ENCODE results near the gene SLX9.
"Not testable (repeated sequence)": the region's sequence is repeated elsewhere in the genome, so short reads cannot be mapped to it uniquely, and the experiment has no call there.

Gene SLX9

GRCh38 chr21:44916965-44917364 lies 22.9 kb upstream of the SLX9 start:
- DNase-seq (ENCODE audit: low spot score), result no peak

- no peak for DNase-seq (ENCODE audit: low spot score)
Observed at GRCh38 chr21:44917446-44918106, 22.3 kb upstream of the SLX9 start.

DNA sequence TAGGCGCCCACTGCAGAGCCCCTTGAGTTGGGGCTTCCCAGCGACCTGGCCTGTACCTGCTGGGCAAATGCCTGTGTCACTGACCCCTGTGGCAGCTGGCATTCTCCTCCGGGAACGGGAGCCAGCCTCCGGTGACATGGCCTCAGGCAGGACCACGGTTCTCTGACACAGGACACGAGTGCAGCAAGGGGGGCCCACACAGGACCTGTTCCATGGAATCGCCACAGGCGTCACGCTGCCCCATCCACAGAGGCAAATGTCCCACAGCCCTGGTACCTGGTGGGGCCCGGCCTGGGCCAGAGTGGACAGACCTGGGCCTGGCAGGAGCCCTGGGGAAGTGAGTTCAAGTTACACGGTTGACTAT lies 21.7 kb upstream of the SLX9 start:
- DNase-seq (ENCODE audit: low spot score), result no peak

DNA sequence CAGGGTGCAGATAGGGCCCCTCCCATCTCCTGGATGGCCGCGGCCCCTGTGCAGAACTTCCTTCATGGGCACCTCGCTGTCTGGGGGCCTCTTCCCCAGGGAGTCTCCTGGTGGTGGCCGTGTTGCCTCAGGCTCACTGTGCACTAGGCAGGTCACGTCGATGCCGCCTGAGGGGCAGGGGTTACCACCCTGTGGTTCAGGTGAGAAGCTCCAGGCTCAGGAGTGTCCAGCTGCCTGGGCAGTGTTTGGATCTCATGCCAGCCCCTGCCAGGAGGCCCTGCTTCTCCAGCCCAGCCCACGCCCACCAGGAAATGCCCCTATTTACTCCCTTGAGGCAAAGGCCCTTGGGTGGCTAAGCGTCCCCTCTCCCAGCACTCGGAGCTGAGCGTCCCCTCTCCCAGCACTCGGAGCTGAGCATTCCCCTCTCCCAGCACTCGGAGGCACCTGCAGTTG lies 21.2 kb upstream of the SLX9 start:
- no peak for DNase-seq (ENCODE audit: low spot score)

- DNase-seq (ENCODE audit: low spot score), result no peak
Observed at GRCh38 chr21:44919111-44919912, 20.5 kb upstream of the SLX9 start.

DNA sequence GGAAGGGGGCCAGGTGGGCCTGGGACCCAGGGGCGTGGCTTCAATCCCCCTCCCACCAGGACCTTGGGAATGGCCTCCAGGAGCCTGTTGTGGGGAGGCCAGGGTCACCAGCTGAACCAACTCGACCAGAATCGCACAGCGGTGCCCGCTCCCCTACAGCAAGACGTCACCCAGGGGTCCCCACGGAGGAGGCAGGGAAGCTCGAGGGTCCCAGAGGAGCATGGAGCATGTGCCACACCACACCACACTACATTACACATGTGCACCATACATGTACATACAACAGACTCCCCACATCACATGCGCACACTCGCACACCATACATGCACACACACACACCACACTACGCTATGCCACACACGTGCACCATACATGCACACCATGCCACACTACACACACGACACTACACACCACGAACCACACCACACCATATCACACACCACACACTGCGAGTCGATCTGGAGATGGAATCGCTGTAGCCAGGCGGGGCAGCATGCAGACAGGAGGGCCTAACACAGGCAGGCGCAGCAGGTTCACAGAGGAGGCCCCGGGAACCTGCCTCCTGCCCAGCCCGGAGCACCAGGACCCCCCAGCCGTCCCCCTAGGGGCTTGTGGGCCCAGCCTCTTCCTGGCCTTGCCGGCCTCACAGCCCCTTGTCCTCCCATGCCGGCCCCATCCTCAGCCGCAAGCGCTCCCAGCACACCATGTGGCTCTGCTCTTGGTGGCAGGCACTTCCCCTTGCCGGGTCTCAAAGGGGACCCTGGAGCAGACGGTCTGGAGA lies 19.7 kb upstream of the SLX9 start:
- no peak for DNase-seq (ENCODE audit: low spot score)

DNA sequence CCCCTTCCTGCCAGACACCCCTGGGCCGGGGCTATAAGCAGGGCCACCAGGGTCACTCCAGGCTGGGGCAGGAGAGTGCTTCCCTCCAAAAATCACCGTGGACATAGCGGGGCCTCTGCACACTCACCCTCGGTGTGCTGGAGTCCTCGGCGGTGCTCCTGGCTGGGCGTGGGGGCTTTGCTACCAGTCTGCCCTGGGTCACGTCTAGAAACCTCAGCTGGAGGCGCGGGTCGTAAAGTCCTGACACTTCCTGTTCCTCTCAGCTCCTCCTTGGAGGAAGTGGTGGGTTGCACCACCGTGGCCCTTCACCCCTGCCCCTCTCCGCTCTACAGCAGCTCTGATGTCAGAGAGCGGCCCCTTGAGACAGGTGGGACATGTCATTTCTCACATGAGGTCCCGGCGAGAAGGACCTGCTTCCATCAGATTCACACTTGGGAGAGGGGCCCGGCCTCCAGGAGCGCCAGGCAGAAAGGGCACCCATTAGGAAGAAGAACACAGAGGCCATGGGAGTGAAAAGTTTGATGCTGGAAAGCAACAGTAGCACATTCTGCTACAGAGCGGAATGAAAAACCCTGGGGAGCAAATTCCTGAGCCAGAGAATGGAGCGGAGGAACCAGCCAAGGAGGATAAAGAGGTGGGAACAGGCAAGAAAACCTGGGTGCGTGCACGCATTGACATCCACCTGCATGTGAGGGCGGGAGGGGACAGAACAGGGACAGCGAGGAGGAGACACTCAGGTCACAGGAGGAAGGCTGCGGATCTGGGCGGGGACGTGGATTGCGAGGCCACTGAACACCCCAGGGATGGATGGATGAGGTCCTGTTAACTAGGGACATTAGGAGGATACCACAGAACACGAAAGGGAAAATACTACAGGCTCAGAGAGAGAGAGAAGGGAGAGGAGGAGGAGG lies 18.9 kb upstream of the SLX9 start, which contains the start of gene ITGB2:
ITGB2 (minus strand) TSS at position 206 of the 911 bp plus-strand sequence. CDS start 10,117 bp downstream, outside the sequence.
- no peak for DNase-seq (ENCODE audit: low spot score)

- DNase-seq (ENCODE audit: low spot score), result no peak
Observed at GRCh38 chr21:44921928-44922327, 17.9 kb upstream of the SLX9 start.

DNA sequence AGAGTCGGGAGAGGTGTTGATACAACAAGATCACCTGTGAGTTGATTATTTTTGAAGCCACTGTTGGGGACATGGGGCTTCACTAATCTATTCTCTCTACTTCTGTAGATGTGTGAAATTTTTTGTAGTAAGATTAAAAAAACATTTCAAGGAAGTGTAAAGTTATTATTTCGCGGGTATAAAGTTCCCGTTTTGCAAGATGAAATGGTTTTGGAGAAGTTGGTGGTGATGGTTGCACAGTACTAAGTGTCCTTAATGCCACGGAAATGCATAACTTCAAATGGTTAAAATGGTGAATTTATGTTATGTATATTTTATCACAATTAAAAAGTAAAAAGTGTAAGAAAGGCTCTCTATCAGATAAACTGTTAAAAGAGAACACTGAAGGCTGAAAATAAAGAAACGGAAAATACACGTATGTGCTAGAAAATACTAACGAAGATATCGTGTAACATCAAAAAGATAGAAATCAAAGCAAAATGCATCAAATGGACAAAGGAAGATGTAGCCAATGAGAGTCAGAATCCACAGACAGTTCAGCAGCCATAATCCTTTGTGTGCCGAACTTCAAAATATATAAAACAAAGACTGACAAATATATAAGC lies 16.2 kb upstream of the SLX9 start:
- no peak for DNase-seq (ENCODE audit: low spot score)

DNA sequence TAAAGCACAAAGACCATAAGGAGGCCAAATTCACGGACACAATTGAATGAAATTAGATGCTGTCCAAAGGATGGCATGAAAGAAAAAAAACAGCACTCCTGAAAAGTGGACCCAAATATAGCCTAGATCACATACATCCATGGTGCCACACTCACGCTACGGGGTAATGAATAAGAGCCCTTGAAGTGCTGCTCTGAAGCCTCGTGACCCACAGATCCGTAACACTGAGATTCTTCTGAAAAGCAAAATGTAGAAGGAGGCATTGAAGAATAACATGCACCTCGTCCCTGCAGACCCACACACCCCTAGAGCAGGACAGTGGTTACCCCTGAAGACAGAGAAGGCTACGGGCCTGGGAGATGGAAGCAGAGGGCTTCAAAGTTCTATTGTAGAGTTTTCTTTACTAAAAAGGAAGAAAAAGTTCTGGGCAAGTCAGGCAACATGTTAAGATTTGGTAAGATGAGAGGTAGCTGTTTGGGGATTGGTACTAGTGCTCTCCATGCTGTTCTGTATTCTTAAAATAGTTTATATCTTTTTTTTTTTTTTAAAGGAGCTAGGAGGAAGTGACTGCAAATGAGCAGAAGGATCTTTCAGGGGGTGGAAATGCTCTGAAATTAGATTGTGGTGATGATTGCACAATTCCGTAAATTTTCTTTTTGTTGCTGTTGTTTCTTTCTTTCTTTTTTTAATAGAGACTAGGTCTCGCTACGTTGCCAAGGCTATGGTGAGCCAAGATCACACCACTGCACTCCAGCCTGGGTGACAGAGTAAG lies 15.0 kb upstream of the SLX9 start:
- no peak for DNase-seq (ENCODE audit: low spot score)

DNA sequence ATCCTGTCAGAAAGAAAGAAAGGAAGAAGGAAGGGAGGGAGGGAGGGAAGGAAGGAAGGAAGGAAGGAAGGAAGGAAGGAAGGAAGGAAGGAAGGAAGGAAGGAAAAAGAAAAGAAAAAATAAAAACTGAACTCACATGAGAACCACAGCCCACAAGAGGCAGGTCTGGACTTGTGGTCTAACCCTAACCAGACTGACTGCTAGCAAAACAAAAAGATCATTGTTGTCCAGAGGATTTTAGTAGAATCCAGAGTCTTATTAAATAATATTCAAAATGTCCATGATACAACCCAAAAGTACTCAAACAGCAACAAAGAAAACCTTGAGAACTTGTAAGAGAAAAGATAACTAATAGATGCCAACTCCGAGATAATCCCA lies 14.5 kb upstream of the SLX9 start:
- no peak for DNase-seq (ENCODE audit: low spot score)

- no peak for DNase-seq (ENCODE audit: low spot score)
Observed at GRCh38 chr21:44926331-44927101, 13.3 kb upstream of the SLX9 start.

- DNase-seq (ENCODE audit: low spot score), result no peak
Observed at GRCh38 chr21:44927259-44927586, 12.6 kb upstream of the SLX9 start.

DNA sequence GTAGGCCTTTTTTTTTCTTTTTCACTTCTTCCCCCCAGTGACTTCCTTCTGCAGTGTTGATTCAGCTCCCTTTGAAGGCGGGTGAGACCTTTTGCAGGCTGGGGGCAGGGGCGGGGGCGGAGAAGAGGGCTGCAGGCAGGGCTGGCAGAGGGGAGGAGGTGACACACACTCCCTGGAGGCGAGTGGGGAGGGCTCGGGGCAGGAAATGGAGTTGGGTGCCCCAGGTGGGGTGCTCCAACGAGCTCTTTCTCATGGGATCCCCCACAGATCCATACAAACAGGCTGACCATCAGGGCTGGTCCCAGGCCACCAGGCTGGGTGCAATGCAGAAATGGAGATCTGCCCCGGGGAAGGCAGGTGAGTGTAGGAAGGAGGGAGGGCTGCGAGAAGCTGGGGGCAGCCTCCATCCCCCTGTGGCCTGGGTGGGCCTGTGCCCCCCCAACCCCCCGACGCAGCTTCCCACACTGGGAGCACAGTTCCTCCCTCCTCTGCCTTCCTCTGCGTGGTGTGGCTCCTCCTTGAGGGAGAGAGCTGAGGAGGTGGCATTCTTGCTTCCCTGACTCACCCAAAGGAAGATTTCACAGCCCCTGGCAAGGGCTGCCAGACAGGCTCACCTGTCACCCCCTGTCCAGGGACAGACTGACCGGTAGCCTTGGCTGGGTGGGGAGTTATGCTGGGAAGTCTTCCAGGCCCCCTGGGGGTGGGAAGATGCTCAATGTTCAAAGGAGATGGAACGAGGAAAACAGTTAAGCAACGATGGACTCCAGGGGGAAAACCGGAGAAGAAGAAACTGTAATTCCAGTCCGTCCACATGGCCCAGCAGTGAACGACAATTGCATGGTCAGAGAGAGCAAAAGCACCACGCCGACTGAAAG lies 12.0 kb upstream of the SLX9 start:
- peak; percentile 82 for DNase-seq (ENCODE audit: low spot score)

DNA sequence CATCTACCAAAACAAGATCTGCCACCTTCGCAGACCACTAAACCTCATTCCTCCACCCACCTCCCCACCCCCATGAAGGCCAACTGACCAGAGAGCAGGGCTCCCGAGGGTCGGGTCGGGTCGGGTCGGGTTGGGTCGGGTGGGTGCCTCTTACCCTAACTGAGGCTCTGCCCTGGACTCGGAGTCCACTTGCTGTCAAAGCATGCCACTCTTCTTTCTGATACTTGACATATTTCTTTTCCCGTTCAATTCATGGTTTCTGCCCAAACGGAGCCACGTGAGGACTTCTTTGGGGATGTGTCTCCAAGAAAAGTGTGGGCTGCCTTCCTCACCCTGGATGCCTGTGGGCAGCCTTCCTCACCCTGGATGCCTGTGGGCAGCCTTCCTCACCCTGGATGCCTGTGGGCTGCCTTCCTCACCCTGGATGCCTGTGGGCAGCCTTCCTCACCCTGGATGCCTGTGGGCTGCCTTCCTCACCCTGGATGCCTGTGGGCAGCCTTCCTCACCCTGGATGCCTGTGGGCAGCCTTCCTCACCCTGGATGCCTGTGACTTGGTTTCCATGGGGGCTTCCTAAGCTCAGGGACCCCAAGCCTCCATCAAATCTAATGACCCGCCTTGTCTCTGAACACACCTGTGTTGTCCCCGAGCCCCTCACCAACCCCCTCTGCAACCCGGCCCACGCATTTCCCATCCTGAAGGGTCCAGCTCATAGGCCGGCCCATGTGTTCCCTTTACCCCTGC lies 11.2 kb upstream of the SLX9 start:
- not testable (repeated sequence) for DNase-seq (ENCODE audit: low spot score)

DNA sequence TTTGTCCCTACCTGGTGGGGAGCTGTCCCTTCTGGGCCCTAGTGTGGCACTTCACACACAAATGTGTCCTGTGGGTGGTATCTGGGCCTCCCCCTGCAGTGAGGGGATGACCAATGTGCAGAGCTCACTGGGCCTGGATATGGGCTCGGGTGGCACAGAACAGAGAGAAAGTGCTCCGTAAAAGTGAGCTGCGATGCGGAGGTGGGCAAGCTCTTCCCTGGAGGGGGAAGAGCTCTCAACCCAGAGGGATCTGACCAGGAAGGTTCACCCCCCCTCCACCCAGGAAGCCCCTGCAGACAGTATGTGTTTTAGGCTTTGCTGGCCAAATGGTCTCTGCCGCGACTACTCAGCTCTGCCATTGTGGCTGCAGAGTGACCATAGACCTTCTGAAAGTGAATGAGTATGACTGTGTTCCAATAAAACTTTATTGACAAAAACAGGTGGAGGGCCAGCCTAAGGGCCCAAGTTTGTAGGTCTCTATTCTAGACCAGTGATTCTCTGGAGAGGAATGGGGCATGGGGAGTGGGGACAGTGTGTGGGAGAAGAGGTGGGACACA lies 10.5 kb upstream of the SLX9 start:
- no peak for DNase-seq (ENCODE audit: low spot score)

DNA sequence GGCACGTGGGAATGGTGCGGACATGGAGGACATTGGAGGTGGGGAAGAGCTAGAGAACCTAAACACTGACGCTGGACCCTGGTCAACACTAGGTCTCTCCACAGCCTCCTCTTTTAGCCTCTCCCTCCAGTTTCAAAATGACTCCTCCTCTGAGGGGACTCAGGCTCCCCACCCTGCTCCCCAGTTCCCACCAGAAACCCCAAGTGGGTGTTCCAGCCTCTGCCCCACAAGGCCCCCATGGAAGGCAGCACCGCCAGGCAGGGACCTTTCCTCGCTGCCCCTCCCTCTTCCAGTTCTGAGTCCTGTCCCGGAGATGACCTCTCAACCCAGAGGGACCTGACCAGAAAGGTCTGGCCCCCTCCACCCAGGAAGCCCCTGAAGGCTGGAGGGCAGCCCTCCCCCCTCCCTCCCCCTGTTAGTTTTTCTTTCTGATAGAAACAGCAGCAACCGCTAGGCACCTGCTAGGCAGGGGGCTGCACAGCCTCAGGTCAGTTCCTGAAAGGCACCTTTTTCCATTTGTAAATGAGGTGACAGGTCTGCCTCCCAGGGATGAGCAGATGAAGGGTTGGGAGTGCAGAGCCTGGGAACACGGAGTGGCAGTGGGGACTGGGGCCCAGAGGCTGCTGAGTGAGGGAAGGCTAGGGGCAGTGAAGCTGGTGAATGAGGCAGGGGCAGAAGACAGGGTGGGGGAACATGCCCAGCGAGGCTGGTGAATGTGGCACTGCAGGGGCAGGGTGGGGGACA lies 9.9 kb upstream of the SLX9 start:
- no peak for DNase-seq (ENCODE audit: low spot score)

Measured in putamen (tissue), 1 donor.